Epithelial cell of proximal tubule (primary cell): ENCODE results near the gene PCDHA11. TPM values are rescaled to one million over a fixed set of nuclear protein-coding genes. Genes with fewer than 3 reads are reported as not detected.

ENCODE experiments used
- DNase-seq: peaks from one replicate; pipeline ENCODE4 v3.0.0-alpha.2; 2011; ENCODE audit warnings: low read depth
- H3K4me3 ChIP-seq: 2 replicates; pipeline ENCODE4 v1.5.1; 2011; ENCODE audit warnings: low read depth, mild to moderate bottlenecking, low read length
- total RNA-seq: library from RNA; depleted of rRNA; stranded (reverse); fragments of >200 nt; gene quantifications from 2 replicates; pipeline ENCODE4 v1.2.3, GENCODE V29; 2015
- TF ChIP-seq, protein P1 (sequence below): conservative IDR thresholded peaks from 2 replicates; pipeline ENCODE4 v1.5.1; 2012; ENCODE audit warnings: low read depth, mild to moderate bottlenecking, low read length

Gene PCDHA11
- total RNA-seq, 1 donor from 2014 or later: not detected

DNA sequence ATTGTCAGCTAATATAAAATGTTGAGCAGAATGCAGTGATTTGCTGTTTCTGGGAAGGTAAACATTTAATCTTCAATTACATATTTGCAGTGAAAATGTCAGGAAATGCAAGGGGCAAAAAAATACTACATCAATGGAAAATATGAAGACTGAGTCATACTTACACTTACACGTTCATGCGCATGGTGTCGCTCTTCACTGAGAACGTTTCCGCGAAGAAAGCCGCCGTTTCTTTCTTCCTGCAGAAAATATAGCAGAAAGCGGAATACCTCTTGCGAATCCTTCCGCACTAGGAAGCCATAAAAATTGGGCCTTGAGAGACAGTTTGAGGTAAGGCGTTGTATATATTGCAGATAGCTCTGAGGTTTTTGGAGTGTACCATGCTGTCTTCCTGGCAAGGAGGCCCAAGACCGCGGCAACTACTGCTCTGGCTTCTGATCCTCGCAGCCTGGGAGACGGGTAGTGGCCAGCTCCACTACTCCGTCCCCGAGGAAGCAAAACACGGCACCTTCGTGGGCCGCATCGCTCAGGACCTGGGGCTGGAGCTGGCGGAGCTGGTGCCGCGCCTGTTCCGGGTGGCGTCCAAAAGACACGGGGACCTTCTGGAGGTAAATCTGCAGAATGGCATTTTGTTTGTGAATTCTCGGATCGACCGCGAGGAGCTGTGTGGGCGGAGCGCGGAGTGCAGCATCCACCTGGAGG lies 13.3 kb downstream of the PCDHA11 start, which contains the start of gene PCDHA13:
Gene PCDHA13, plus strand, starts transcription at position 236 of the 702 bp plus-strand sequence. Its CDS starts 145 bp downstream, at position 381.
- no peak for DNase-seq
- TF ChIP-seq, protein P1, sequence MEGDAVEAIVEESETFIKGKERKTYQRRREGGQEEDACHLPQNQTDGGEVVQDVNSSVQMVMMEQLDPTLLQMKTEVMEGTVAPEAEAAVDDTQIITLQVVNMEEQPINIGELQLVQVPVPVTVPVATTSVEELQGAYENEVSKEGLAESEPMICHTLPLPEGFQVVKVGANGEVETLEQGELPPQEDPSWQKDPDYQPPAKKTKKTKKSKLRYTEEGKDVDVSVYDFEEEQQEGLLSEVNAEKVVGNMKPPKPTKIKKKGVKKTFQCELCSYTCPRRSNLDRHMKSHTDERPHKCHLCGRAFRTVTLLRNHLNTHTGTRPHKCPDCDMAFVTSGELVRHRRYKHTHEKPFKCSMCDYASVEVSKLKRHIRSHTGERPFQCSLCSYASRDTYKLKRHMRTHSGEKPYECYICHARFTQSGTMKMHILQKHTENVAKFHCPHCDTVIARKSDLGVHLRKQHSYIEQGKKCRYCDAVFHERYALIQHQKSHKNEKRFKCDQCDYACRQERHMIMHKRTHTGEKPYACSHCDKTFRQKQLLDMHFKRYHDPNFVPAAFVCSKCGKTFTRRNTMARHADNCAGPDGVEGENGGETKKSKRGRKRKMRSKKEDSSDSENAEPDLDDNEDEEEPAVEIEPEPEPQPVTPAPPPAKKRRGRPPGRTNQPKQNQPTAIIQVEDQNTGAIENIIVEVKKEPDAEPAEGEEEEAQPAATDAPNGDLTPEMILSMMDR: peak; percentile 44
- peak within 1 kb of the TSS; percentile 33 for H3K4me3 ChIP-seq

DNA sequence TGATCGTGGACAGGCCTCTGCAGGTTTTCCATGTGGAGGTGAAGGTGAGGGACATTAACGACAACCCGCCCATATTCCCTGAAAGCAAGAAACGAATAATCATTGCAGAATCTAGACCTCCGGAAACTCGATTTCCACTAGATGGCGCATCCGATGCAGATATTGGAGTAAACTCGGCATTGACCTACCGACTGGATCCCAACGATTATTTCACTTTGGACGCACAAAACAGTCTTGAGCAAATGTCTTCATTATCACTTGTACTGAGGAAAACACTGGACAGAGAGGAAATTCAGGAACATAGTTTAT lies 13.8 kb downstream of the PCDHA11 start:
- peak overlapping the region; percentile 33 for H3K4me3 ChIP-seq
- TF ChIP-seq, protein P1: peak; percentile 41
- no peak for DNase-seq

DNA sequence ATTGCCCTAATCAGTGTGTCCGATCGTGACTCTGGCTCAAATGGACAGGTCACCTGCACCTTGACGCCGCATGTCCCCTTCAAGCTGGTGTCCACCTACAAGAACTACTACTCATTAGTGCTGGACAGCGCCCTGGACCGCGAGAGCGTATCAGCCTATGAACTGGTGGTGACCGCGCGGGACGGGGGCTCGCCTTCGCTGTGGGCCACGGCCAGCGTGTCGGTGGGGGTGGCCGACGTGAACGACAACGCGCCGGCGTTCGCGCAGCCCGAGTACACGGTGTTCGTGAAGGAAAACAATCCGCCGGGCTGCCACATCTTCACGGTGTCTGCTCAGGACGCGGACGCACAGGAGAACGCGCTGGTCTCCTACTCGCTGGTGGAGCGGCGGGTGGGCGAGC lies 14.6 kb downstream of the PCDHA11 start:
- H3K4me3 ChIP-seq: no peak overlapping the region
- TF ChIP-seq, protein P1: no peak
- no peak for DNase-seq

DNA sequence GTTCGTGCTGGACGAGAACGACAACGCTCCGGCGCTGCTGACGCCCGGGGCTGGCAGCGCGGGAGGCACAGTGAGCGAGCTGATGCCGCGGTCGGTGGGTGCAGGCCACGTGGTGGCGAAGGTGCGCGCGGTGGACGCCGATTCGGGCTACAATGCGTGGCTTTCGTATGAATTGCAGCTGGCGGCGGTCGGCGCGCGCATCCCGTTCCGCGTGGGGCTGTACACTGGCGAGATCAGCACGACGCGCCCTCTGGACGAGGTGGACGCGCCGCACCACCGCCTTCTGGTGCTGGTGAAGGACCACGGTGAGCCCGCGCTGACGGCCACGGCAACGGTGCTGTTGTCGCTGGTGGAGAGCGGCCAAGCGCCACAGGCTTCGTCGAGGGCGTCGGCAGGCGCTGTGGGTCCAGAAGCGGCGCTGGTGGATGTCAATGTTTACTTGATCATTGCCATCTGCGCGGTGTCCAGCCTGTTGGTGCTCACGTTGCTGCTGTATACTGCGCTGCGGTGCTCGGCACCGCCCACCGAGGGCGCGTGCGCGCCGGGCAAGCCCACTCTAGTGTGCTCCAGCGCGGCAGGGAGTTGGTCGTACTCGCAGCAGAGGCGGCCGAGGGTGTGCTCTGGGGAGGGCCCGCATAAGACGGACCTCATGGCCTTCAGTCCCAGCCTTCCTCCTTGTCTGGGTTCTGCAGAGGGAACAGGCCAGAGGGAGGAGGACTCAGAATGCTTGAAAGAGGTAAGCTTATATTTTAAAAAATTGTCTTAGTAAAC lies 15.4 kb downstream of the PCDHA11 start:
- no peak for DNase-seq
- TF ChIP-seq, protein P1: no peak
- H3K4me3 ChIP-seq: no peak overlapping the region

DNA sequence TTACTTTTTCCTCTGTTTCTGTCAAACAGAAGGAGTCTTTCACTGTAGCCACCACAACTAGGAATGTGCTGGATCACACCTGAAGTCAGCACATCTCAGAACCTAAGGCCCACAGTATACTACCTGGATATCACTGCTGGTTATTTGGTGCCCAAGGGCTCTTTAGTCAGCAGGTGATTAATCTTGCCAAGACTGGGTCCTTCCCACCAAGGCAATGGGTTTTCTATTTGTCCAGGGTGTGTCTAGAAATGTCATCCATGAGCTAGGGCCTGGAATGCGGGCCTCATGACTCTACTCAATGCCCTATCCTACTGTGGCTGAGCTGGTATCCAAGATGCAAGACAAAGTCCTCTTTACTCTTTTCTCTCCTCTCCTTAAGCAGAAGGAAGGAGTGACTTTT lies 47.6 kb downstream of the PCDHA11 start:
- H3K4me3 ChIP-seq: no peak overlapping the region
- no peak for DNase-seq
- TF ChIP-seq, protein P1: no peak

Other genes with a start within 250 kb of the PCDHA11 start
- gene CD14, start 235.8 kb upstream of the PCDHA11 start, total RNA-seq: not detected in 2 replicates
- gene TMCO6, start 229.5 kb upstream of the PCDHA11 start, total RNA-seq: 9.0 and 127 TPM in 2 replicates
- 62.0 and 110 TPM in 2 replicates for gene NDUFA2, start 221.3 kb upstream of the PCDHA11 start, total RNA-seq
- 95.4 and 124 TPM in 2 replicates for gene IK, start 221.1 kb upstream of the PCDHA11 start, total RNA-seq
- 14.6 and 23.4 TPM in 2 replicates for gene WDR55, start 204.1 kb upstream of the PCDHA11 start, total RNA-seq
- gene DND1, start 195.4 kb upstream of the PCDHA11 start, total RNA-seq: 0.14 TPM in 1 of 2 replicates, not detected in the other
- gene HARS1, start 177.6 kb upstream of the PCDHA11 start, total RNA-seq: 83.0 and 123 TPM in 2 replicates
- 33.9 and 39.5 TPM in 2 replicates for gene HARS2, start 177.5 kb upstream of the PCDHA11 start, total RNA-seq
- 38.3 and 43.6 TPM in 2 replicates for gene ZMAT2, start 168.5 kb upstream of the PCDHA11 start, total RNA-seq
- gene PCDHA1, start 82.8 kb upstream of the PCDHA11 start, total RNA-seq: not detected in 2 replicates
- gene PCDHA2, start 74.1 kb upstream of the PCDHA11 start, total RNA-seq: not detected in 2 replicates
- gene PCDHA3, start 67.9 kb upstream of the PCDHA11 start, total RNA-seq: 0.06 TPM in 1 of 2 replicates, not detected in the other
- gene PCDHA4, start 61.9 kb upstream of the PCDHA11 start, total RNA-seq: 1.6 TPM in 1 of 2 replicates, not detected in the other
- not detected in 2 replicates for gene PCDHA5, start 47.3 kb upstream of the PCDHA11 start, total RNA-seq
- not detected in 2 replicates for gene PCDHA6, start 41.0 kb upstream of the PCDHA11 start, total RNA-seq
- gene PCDHA7, start 34.7 kb upstream of the PCDHA11 start, total RNA-seq: under 0.01 TPM in 1 of 2 replicates, not detected in the other
- not detected in 2 replicates for gene PCDHA8, start 27.8 kb upstream of the PCDHA11 start, total RNA-seq
- gene PCDHA9, start 20.6 kb upstream of the PCDHA11 start, total RNA-seq: not detected in 2 replicates
- gene PCDHA10, start 13.1 kb upstream of the PCDHA11 start, total RNA-seq: under 0.01 and 0.06 TPM in 2 replicates
- not detected in 2 replicates for gene PCDHA12, start 6.4 kb downstream of the PCDHA11 start, total RNA-seq
- gene PCDHA13, start 13.2 kb downstream of the PCDHA11 start, total RNA-seq: not detected in 2 replicates
- gene PCDHAC1, start 57.3 kb downstream of the PCDHA11 start, total RNA-seq: not detected in 2 replicates
- not detected in 2 replicates for gene PCDHAC2, start 97.5 kb downstream of the PCDHA11 start, total RNA-seq
- gene PCDHB1, start 182.4 kb downstream of the PCDHA11 start, total RNA-seq: not detected in 2 replicates
- under 0.01 and 0.17 TPM in 2 replicates for gene PCDHB2, start 225.7 kb downstream of the PCDHA11 start, total RNA-seq
- gene PCDHB3, start 231.5 kb downstream of the PCDHA11 start, total RNA-seq: 0.22 and 0.23 TPM in 2 replicates